HepG2 (cell line): ENCODE data around the gene FUT1. TPM values are rescaled to one million over a fixed set of nuclear protein-coding genes. Genes with fewer than 3 reads are reported as not detected.

Experiments
- CCDC6 ChIP-seq: sonication (generic); formaldehyde crosslinking; IDR thresholded peaks from 2 replicates; pipeline ENCODE4 v1.8.1; 2022; ENCODE audit warnings: mild to moderate bottlenecking, missing genetic modification reagents, moderate library complexity
- ETV5 ChIP-seq: IDR thresholded peaks from 2 replicates; pipeline ENCODE4 v1.6.1; 2018; ENCODE audit warnings: missing biosample characterization, missing genetic modification reagents, inconsistent platforms, borderline replicate concordance
- FOXK1 ChIP-seq: sonication (generic); formaldehyde crosslinking; IDR thresholded peaks from 2 replicates; pipeline ENCODE4 v1.4.0; 2020; ENCODE audit warnings: low read depth, missing genetic modification reagents, borderline replicate concordance
- FOXO1 ChIP-seq: sonication (generic); formaldehyde crosslinking; IDR thresholded peaks from 2 replicates; pipeline ENCODE4 v1.4.0; 2020; ENCODE audit warnings: missing genetic modification reagents
- HDAC2 ChIP-seq: sonication (generic); formaldehyde crosslinking; IDR thresholded peaks from 2 replicates; pipeline ENCODE4 v1.4.0; 2020; ENCODE audit warnings: missing genetic modification reagents
- HNF4A ChIP-seq: sonication (generic); formaldehyde crosslinking; IDR thresholded peaks from 2 replicates; pipeline ENCODE4 v1.4.0; 2020; ENCODE audit warnings: missing genetic modification reagents
- KLF13 ChIP-seq: sonication (generic); formaldehyde crosslinking; IDR thresholded peaks from 2 replicates; pipeline ENCODE4 v1.4.0; 2020; ENCODE audit warnings: mild to moderate bottlenecking, missing genetic modification reagents
- MEIS2 ChIP-seq: sonication (generic); formaldehyde crosslinking; IDR thresholded peaks from 2 replicates; pipeline ENCODE4 v1.9.0; 2021; ENCODE audit warnings: mild to moderate bottlenecking, missing genetic modification reagents
- PHF21A ChIP-seq: sonication (generic); formaldehyde crosslinking; IDR thresholded peaks from 2 replicates; pipeline ENCODE4 v1.5.0; 2020; ENCODE audit warnings: mild to moderate bottlenecking, missing genetic modification reagents
- REXO4 ChIP-seq: sonication (generic); formaldehyde crosslinking; IDR thresholded peaks from 2 replicates; pipeline ENCODE4 v1.8.0; 2022; ENCODE audit warnings: missing genetic modification reagents, mild to moderate bottlenecking, borderline replicate concordance
- TOE1 ChIP-seq: sonication (generic); formaldehyde crosslinking; IDR thresholded peaks from 2 replicates; pipeline ENCODE4 v1.4.0; 2020; ENCODE audit warnings: mild to moderate bottlenecking, missing genetic modification reagents
- ZBTB7B ChIP-seq: sonication (generic); formaldehyde crosslinking; IDR thresholded peaks from 2 replicates; pipeline ENCODE4 v1.4.0; 2020; ENCODE audit warnings: missing genetic modification reagents
- ZFP37 ChIP-seq: sonication (generic); formaldehyde crosslinking; IDR thresholded peaks from 2 replicates; pipeline ENCODE4 v1.4.0; 2020; ENCODE audit warnings: missing genetic modification reagents, borderline replicate concordance
- ZNF639 ChIP-seq: conservative IDR thresholded peaks from 2 replicates; pipeline ENCODE4 v1.6.1; 2018; ENCODE audit warnings: missing genetic modification reagents
- ZNF709 ChIP-seq: sonication (generic); formaldehyde crosslinking; IDR thresholded peaks from 2 replicates; pipeline ENCODE4 v1.5.0; 2020; ENCODE audit warnings: mild to moderate bottlenecking, missing genetic modification reagents
- ZSCAN5A ChIP-seq: sonication (generic); formaldehyde crosslinking; IDR thresholded peaks from 2 replicates; pipeline ENCODE4 v1.8.0; 2022; ENCODE audit warnings: mild to moderate bottlenecking, missing genetic modification reagents, borderline replicate concordance
- polyA plus RNA-seq, 8 experiments: library from polyadenylated mRNA; depleted of rRNA in 3 of 8; stranded (reverse) in 7 of 8; unstranded in 1 of 8; fragments of >200 nt; fragmentation: Illumina TruSeq in 4 of 8; extraction: Trizol in 4 of 8; gene quantifications; 2 replicates each; pipeline versions ENCODE4 v1.2.1 to v1.2.3, GENCODE V29; 2011 to 2016; ENCODE audit warnings: low read depth in 4 of 8, missing spikeins in 1 of 8, mixed read lengths in 1 of 8; ENCODE audit not compliant: insufficient read depth in 1 of 8
- total RNA-seq, 5 experiments: library from RNA; depleted of rRNA; stranded (reverse); fragments of >200 nt; fragmentation: Illumina TruSeq; extraction: Trizol; gene quantifications; 2 replicates each; pipeline ENCODE4 v1.2.3, GENCODE V29; 2016; ENCODE audit warnings: low read depth in 1 of 5
- TF ChIP-seq, protein P1 (sequence below): sonication (generic); formaldehyde crosslinking; IDR thresholded peaks from 2 replicates; pipeline ENCODE4 v1.4.0; 2020; ENCODE audit warnings: low read depth, missing genetic modification reagents
- TF ChIP-seq, protein P2 (sequence below): sonication (generic); formaldehyde crosslinking; IDR thresholded peaks from 2 replicates; pipeline ENCODE4 v1.4.0; 2020; ENCODE audit warnings: mild to moderate bottlenecking, missing genetic modification reagents
- TF ChIP-seq, protein P3 (sequence below): sonication (generic); formaldehyde crosslinking; IDR thresholded peaks from 2 replicates; pipeline ENCODE4 v1.4.0; 2020; ENCODE audit warnings: missing genetic modification reagents
- TF ChIP-seq, protein P4 (sequence below): sonication (generic); formaldehyde crosslinking; IDR thresholded peaks from 2 replicates; pipeline ENCODE4 v1.4.0; 2020; ENCODE audit warnings: missing genetic modification reagents

Gene FUT1
- total and polyA plus RNA-seq, 2 of the 13 experiments (the other 11 are each of a cell fraction or from before 2014, with no cell fraction given) = 0.07 to 1.1 TPM

- TF ChIP-seq ZNF709 (CRISPR knock-in tag) (no peak), KLF13 (CRISPR knock-in tag) (no peak), ZSCAN5A (CRISPR knock-in tag) (no peak), ETV5 (CRISPR knock-in tag) (peak; percentile 88), ZBTB7B (peak; percentile 73), CCDC6 (CRISPR knock-in tag) (peak; percentile 24; the same call in 1 of the 2 replicates), TOE1 (no peak), HDAC2 (CRISPR knock-in tag) (peak; percentile 47; the same call in 1 of the 2 replicates), MEIS2 (CRISPR knock-in tag) (0 out of 2 replicates have a peak, but pooled peaks have one; percentile 22), ZNF639 (CRISPR knock-in tag) (no peak), FOXO1 (CRISPR knock-in tag) (peak; percentile 79; the same call in 1 of the 2 replicates), PHF21A (CRISPR knock-in tag) (0 out of 2 replicates have a peak, but pooled peaks have one; percentile 25), FOXK1 (CRISPR knock-in tag) (no peak), REXO4 (CRISPR knock-in tag) (no peak), HNF4A (peak; percentile 67), ZFP37 (CRISPR knock-in tag) (no peak)
- TF ChIP-seq, protein P1, sequence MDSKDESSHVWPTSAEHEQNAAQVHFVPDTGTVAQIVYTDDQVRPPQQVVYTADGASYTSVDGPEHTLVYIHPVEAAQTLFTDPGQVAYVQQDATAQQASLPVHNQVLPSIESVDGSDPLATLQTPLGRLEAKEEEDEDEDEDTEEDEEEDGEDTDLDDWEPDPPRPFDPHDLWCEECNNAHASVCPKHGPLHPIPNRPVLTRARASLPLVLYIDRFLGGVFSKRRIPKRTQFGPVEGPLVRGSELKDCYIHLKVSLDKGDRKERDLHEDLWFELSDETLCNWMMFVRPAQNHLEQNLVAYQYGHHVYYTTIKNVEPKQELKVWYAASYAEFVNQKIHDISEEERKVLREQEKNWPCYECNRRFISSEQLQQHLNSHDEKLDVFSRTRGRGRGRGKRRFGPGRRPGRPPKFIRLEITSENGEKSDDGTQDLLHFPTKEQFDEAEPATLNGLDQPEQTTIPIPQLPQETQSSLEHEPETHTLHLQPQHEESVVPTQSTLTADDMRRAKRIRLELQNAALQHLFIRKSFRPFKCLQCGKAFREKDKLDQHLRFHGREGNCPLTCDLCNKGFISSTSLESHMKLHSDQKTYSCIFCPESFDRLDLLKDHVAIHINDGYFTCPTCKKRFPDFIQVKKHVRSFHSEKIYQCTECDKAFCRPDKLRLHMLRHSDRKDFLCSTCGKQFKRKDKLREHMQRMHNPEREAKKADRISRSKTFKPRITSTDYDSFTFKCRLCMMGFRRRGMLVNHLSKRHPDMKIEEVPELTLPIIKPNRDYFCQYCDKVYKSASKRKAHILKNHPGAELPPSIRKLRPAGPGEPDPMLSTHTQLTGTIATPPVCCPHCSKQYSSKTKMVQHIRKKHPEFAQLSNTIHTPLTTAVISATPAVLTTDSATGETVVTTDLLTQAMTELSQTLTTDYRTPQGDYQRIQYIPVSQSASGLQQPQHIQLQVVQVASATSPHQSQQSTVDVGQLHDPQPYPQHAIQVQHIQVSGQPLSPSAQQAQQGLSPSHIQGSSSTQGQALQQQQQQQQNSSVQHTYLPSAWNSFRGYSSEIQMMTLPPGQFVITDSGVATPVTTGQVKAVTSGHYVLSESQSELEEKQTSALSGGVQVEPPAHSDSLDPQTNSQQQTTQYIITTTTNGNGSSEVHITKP (CRISPR knock-in tag) = no peak
- TF ChIP-seq, protein P2, sequence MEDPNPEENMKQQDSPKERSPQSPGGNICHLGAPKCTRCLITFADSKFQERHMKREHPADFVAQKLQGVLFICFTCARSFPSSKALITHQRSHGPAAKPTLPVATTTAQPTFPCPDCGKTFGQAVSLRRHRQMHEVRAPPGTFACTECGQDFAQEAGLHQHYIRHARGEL (CRISPR knock-in tag) = no peak
- TF ChIP-seq, protein P3, sequence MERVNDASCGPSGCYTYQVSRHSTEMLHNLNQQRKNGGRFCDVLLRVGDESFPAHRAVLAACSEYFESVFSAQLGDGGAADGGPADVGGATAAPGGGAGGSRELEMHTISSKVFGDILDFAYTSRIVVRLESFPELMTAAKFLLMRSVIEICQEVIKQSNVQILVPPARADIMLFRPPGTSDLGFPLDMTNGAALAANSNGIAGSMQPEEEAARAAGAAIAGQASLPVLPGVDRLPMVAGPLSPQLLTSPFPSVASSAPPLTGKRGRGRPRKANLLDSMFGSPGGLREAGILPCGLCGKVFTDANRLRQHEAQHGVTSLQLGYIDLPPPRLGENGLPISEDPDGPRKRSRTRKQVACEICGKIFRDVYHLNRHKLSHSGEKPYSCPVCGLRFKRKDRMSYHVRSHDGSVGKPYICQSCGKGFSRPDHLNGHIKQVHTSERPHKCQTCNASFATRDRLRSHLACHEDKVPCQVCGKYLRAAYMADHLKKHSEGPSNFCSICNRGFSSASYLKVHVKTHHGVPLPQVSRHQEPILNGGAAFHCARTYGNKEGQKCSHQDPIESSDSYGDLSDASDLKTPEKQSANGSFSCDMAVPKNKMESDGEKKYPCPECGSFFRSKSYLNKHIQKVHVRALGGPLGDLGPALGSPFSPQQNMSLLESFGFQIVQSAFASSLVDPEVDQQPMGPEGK (CRISPR knock-in tag) = peak; percentile 28; the same call in 1 of the 2 replicates
- TF ChIP-seq, protein P4, sequence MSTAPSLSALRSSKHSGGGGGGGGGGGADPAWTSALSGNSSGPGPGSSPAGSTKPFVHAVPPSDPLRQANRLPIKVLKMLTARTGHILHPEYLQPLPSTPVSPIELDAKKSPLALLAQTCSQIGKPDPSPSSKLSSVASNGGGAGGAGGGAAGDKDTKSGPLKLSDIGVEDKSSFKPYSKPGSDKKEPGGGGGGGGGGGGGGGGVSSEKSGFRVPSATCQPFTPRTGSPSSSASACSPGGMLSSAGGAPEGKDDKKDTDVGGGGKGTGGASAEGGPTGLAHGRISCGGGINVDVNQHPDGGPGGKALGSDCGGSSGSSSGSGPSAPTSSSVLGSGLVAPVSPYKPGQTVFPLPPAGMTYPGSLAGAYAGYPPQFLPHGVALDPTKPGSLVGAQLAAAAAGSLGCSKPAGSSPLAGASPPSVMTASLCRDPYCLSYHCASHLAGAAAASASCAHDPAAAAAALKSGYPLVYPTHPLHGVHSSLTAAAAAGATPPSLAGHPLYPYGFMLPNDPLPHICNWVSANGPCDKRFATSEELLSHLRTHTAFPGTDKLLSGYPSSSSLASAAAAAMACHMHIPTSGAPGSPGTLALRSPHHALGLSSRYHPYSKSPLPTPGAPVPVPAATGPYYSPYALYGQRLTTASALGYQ (CRISPR knock-in tag) = no peak
Measured at GRCh38 chr19:48757741-48758144, 5.3 kb upstream of the FUT1 start (continued).
